Endothelial cell of umbilical vein (primary cell): Measurements from ENCODE around the gene PCMT1. TPM values are rescaled to one million over a fixed set of nuclear protein-coding genes. Genes with fewer than 3 reads are reported as not detected.

Experiments
- BruUV-seq: library from RNA; stranded (reverse); fragments of 400-500 nt; replicated peaks from 2 replicates; lab custom pipeline; 2021; lab: Mats Ljungman, UMichigan
- CTCF ChIA-PET: fragments of 300-600, 350-600 bp; sonication (Branson Sonifier 250); formaldehyde crosslinking; loops from one replicate; lab custom pipeline; 2021; ENCODE audit warnings: antibody characterized with exemption, inconsistent platforms; lab: Charles Lee
- POLR2A ChIA-PET: fragments of 300-600, 350-600 bp; sonication (Branson Sonifier 250); formaldehyde crosslinking; loops from one replicate; lab custom pipeline; 2021; ENCODE audit warnings: antibody characterized with exemption, inconsistent platforms; lab: Charles Lee
- DNase-seq: peaks from one replicate; pipeline ENCODE4 v3.0.0-alpha.2; 2011; ENCODE audit warnings: low read depth, low spot score
- FAIRE-seq: peaks from 2 replicates; lab custom pipeline; 2011; peaks lifted over from hg19 to GRCh38; lab: Jason Lieb, UNC
- H2AFZ ChIP-seq: 2 replicates; pipeline ENCODE4 v1.6.0; 2012; ENCODE audit warnings: low read depth, low read length, control low read depth, inconsistent platforms
- H3K27ac ChIP-seq: 2 replicates; pipeline ENCODE4 v1.5.1; 2011; ENCODE audit warnings: low read depth, mild to moderate bottlenecking, control low read depth, low read length, moderate library complexity; ENCODE audit not compliant: insufficient read depth
- H3K27me3 ChIP-seq, 2 experiments: 2 replicates each; pipeline versions ENCODE4 v1.6.0 to v1.6.1; 2011; ENCODE audit warnings: low read length in 2 of 2, mixed read lengths in 1 of 2; ENCODE audit not compliant: control insufficient read depth in 2 of 2, insufficient read depth in 2 of 2
- H3K36me3 ChIP-seq, 2 experiments: 2 replicates in 1 of 2; 3 replicates in 1 of 2; pipeline ENCODE4 v1.5.1; 2011; ENCODE audit warnings: low read length in 2 of 2, mild to moderate bottlenecking in 1 of 2, moderate library complexity in 1 of 2; ENCODE audit not compliant: control insufficient read depth in 2 of 2, insufficient read depth in 2 of 2; ENCODE audit errors: extremely low read depth in 1 of 2
- H3K4me1 ChIP-seq: 3 replicates; pipeline ENCODE4 v1.5.1; 2011; ENCODE audit warnings: mild to moderate bottlenecking, low read length; ENCODE audit not compliant: control insufficient read depth, insufficient read depth; ENCODE audit errors: extremely low read depth
- H3K4me2 ChIP-seq: 2 replicates; pipeline ENCODE4 v1.6.1; 2011; ENCODE audit warnings: low read length, control low read depth, mixed read lengths; ENCODE audit not compliant: insufficient read depth
- H3K4me3 ChIP-seq, 3 experiments: fragments of 200-600 bp in 1 of 3; sonication (generic), shearing (Covaris generic) in 1 of 3; replicated peaks in 1 of 3; 2 replicates each; pipeline ENCODE4 v1.5.1; 2011 to 2016; ENCODE audit warnings: control low read depth in 3 of 3, low read length in 3 of 3, mild to moderate bottlenecking in 2 of 3, inconsistent platforms in 1 of 3, low read depth in 1 of 3, moderate library complexity in 1 of 3; ENCODE audit not compliant: insufficient read depth in 1 of 3
- H3K79me2 ChIP-seq: 2 replicates; pipeline ENCODE4 v1.6.0; 2012; ENCODE audit warnings: low read length, inconsistent platforms; ENCODE audit not compliant: control insufficient read depth, insufficient read depth
- H3K9ac ChIP-seq: replicated peaks from 2 replicates; pipeline ENCODE3; 2011; ENCODE audit warnings: low read length, control low read depth; ENCODE audit not compliant: insufficient read depth; ENCODE audit errors: extremely low read depth
- H3K9me1 ChIP-seq: replicated peaks from 3 replicates; pipeline ENCODE4 v1.6.0; 2011; ENCODE audit warnings: mild to moderate bottlenecking, low read length; ENCODE audit not compliant: control insufficient read depth, insufficient read depth; ENCODE audit errors: extremely low read depth
- H3K9me3 ChIP-seq: replicated peaks from 2 replicates; pipeline ENCODE4 v1.5.1; 2012; ENCODE audit warnings: low read length, inconsistent platforms; ENCODE audit not compliant: control insufficient read depth, insufficient read depth
- H4K20me1 ChIP-seq: replicated peaks from 2 replicates; pipeline ENCODE3; 2011; ENCODE audit warnings: mild to moderate bottlenecking, low read length; ENCODE audit not compliant: control insufficient read depth, insufficient read depth; ENCODE audit errors: extremely low read depth
- EZH2 ChIP-seq: IDR thresholded peaks from 2 replicates; pipeline ENCODE4 v1.6.1; 2012; ENCODE audit warnings: borderline replicate concordance, low read depth, mild to moderate bottlenecking, moderate library complexity, low read length, inconsistent platforms; ENCODE audit not compliant: severe bottlenecking
- FOS ChIP-seq: IDR thresholded peaks from 2 replicates; pipeline ENCODE4 v1.6.1; 2011; ENCODE audit warnings: mild to moderate bottlenecking, low read length, moderate library complexity, borderline replicate concordance; ENCODE audit not compliant: insufficient read depth
- GATA2 ChIP-seq: IDR thresholded peaks from 2 replicates; pipeline ENCODE4 v1.7.0; 2011; ENCODE audit warnings: low read depth, mild to moderate bottlenecking, moderate library complexity, mixed read lengths, low read length; ENCODE audit not compliant: insufficient read length, insufficient read depth
- JUN ChIP-seq: IDR thresholded peaks from 2 replicates; pipeline ENCODE4 v1.6.1; 2011; ENCODE audit warnings: borderline replicate concordance, low read depth; ENCODE audit not compliant: insufficient read length, insufficient read depth
- MYC ChIP-seq: IDR thresholded peaks from one replicate; pipeline ENCODE4 v1.6.1; 2011; ENCODE audit warnings: mild to moderate bottlenecking, low read depth, low read length
- POLR2A ChIP-seq: IDR thresholded peaks from 2 replicates; pipeline ENCODE4 v1.6.1; 2012; ENCODE audit warnings: low read depth, mild to moderate bottlenecking, control low read depth, low read length
- POLR2AphosphoS5 ChIP-seq: IDR thresholded peaks from 2 replicates; pipeline ENCODE4 v1.6.1; 2012; ENCODE audit warnings: low read depth, mild to moderate bottlenecking, control low read depth, low read length, moderate library complexity; ENCODE audit not compliant: insufficient read depth
- dilution Hi-C: fragments of 300-500 bp; cut with MboI; formaldehyde crosslinking; loops from one replicate; pipeline ENCODE4 v1.15.0; 2019; ENCODE audit warnings: low sequenced_read_pairs; ENCODE audit not compliant: extremely low pct_ligation_motif_present
- intact Hi-C: fragments of 100-400 bp; cut with micrococcal nuclease; formaldehyde crosslinking; loops from one replicate; pipeline ENCODE4 v1.10.0; 2022
- polyA plus RNA-seq, 4 experiments: library from polyadenylated mRNA; depleted of rRNA in 3 of 4; stranded (reverse) in 3 of 4; unstranded in 1 of 4; fragments of >200 nt; gene quantifications; 2 replicates each; pipeline versions ENCODE4 v1.2.1 to v1.2.3, GENCODE V29; 2011 to 2012; ENCODE audit warnings: missing spikeins in 1 of 4
- total RNA-seq: library from RNA; stranded (reverse); gene quantifications from 2 replicates; pipeline ENCODE4 v1.2.3, GENCODE V29; 2021
- TF ChIP-seq, protein P1 (sequence below): IDR thresholded peaks from 2 replicates; pipeline ENCODE4 v1.6.1; 2011; ENCODE audit not compliant: insufficient read depth, insufficient read length
- TF ChIP-seq, protein P2 (sequence below), 2 donors: IDR thresholded peaks; 1 replicate in 1 of 2; 2 replicates in 1 of 2; pipeline ENCODE4 v1.5.1; 2011; ENCODE audit warnings: low read length in 2 of 2, mild to moderate bottlenecking in 2 of 2, moderate library complexity in 2 of 2, control low read depth in 1 of 2, inconsistent platforms in 1 of 2, low read depth in 1 of 2; ENCODE audit not compliant: insufficient read depth in 1 of 2; ENCODE audit errors: extremely low read depth in 1 of 2

Gene PCMT1
- total and polyA plus RNA-seq, 2 donors (not counting 3 experiments of a cell fraction or from before 2014, with no cell fraction given) = 95.0 to 102 TPM

DNA sequence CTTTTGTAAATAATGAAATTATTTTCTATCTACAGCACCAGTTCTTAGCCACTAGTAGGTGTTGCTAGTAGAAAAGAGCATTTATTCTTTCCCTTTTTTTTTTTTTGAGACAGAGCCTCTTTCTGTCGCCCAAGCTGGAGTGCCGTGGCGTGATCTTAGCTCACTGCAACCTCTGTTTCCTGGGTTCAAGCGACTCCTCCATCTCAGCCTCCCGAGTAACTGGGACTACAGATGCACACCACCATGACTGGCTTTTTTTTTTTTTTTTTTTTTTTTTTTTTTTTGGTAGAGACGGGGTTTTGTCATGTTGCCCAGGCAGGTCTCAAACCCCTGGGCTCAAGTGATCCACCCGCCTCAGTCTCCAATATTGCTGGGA is 6.7 kb downstream of the PCMT1 start:
- CTCF ChIA-PET = interaction anchor here (1.5 kb wide), 1 partner anchor 64 kb away, joined by 3 read pairs; no protein-coding TSS in a partner anchor
- no peak overlapping the region for H3K4me3 ChIP-seq
- POLR2A ChIA-PET = no interaction called here
- H3K36me3 ChIP-seq = no peaks in the 10 kb centered on the region
- no peaks in the 10 kb centered on the region for H3K4me1 ChIP-seq
- H3K4me2 ChIP-seq = no peak overlapping the region
- no peaks in the 10 kb centered on the region for H4K20me1 ChIP-seq
- no peak for DNase-seq
- no peaks in the 10 kb centered on the region for H3K27me3 ChIP-seq
- intact Hi-C loops = no loop called here
- no peak for FAIRE-seq
- no peaks in the 10 kb centered on the region for H3K9me3 ChIP-seq
- no peak overlapping the region for H3K27ac ChIP-seq
- H2AFZ ChIP-seq = no peak overlapping the region
- no peak overlapping the region for H3K9ac ChIP-seq
- dilution Hi-C loops = no loop called here
- H3K79me2 ChIP-seq = peaks cover 82% of the 10 kb centered on the region
- BruUV-seq = no TSS peak
- no peaks in the 10 kb centered on the region for H3K9me1 ChIP-seq
- TF ChIP-seq MYC (no peak), FOS (no peak), POLR2AphosphoS5 (no peak), EZH2 (no peak), POLR2A (no peak), GATA2 (no peak), JUN (no peak)
- TF ChIP-seq, protein P1, sequence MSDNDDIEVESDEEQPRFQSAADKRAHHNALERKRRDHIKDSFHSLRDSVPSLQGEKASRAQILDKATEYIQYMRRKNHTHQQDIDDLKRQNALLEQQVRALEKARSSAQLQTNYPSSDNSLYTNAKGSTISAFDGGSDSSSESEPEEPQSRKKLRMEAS = no peak
- TF ChIP-seq, protein P2, sequence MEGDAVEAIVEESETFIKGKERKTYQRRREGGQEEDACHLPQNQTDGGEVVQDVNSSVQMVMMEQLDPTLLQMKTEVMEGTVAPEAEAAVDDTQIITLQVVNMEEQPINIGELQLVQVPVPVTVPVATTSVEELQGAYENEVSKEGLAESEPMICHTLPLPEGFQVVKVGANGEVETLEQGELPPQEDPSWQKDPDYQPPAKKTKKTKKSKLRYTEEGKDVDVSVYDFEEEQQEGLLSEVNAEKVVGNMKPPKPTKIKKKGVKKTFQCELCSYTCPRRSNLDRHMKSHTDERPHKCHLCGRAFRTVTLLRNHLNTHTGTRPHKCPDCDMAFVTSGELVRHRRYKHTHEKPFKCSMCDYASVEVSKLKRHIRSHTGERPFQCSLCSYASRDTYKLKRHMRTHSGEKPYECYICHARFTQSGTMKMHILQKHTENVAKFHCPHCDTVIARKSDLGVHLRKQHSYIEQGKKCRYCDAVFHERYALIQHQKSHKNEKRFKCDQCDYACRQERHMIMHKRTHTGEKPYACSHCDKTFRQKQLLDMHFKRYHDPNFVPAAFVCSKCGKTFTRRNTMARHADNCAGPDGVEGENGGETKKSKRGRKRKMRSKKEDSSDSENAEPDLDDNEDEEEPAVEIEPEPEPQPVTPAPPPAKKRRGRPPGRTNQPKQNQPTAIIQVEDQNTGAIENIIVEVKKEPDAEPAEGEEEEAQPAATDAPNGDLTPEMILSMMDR (IDR thresholded peaks at IDR 0.05; ENCODE audit: extremely low read depth in 1 of 2, insufficient read depth in 1 of 2, low read depth in 1 of 2, low read length in 2 of 2) = no peak
